Lung (tissue), 12 donors: ENCODE results near the gene IFT43. TPM values are rescaled to one million over a fixed set of nuclear protein-coding genes. Genes with fewer than 3 reads are reported as not detected.

Source experiments
- ATAC-seq: fragments of 200-7000 bp; cut with Tn5 transposase; one replicate; pipeline ENCODE4 v1.9.1; 2020; ENCODE audit warnings: moderate number of reproducible peaks; ENCODE audit not compliant: insufficient read depth, low FRiP score
- DNase-seq, 3 donors: peaks; one replicate each; pipeline ENCODE4 v3.0.0-alpha.2; 2013 to 2017
- H3K27ac ChIP-seq, 2 donors: one replicate each; pipeline ENCODE4 v1.5.1; 2013; ENCODE audit warnings: mild to moderate bottlenecking in 2 of 2, moderate library complexity in 2 of 2, control low read depth in 1 of 2, inconsistent platforms in 1 of 2, low read depth in 1 of 2, low read length in 1 of 2
- H3K27me3 ChIP-seq, 3 donors: one replicate each; pipeline ENCODE4 v1.5.1; 2013; ENCODE audit warnings: low read length in 2 of 3; ENCODE audit not compliant: control insufficient read depth in 3 of 3, insufficient read depth in 3 of 3
- H3K36me3 ChIP-seq, 4 donors: one replicate each; pipeline ENCODE4 v1.5.1; 2013; ENCODE audit warnings: low read length in 4 of 4, mild to moderate bottlenecking in 1 of 4, moderate library complexity in 1 of 4; ENCODE audit not compliant: control insufficient read depth in 4 of 4, insufficient read depth in 4 of 4
- H3K4me1 ChIP-seq, 5 donors: one replicate each; pipeline ENCODE4 v1.5.1; 2013; ENCODE audit warnings: low read length in 5 of 5, mild to moderate bottlenecking in 2 of 5, moderate library complexity in 1 of 5; ENCODE audit not compliant: control insufficient read depth in 5 of 5, insufficient read depth in 5 of 5
- H3K4me3 ChIP-seq: one replicate; pipeline ENCODE4 v1.5.1; 2013; ENCODE audit warnings: mild to moderate bottlenecking, control low read depth, moderate library complexity
- H3K9ac ChIP-seq, 2 donors: one replicate each; pipeline ENCODE4 v1.5.1; 2013; ENCODE audit warnings: low read length in 2 of 2, control low read depth in 1 of 2; ENCODE audit not compliant: insufficient read depth in 1 of 2
- H3K9me3 ChIP-seq, 4 donors: one replicate each; pipeline ENCODE4 v1.5.1; 2013; ENCODE audit warnings: low read length in 3 of 4, mild to moderate bottlenecking in 1 of 4, moderate library complexity in 1 of 4; ENCODE audit not compliant: control insufficient read depth in 4 of 4, insufficient read depth in 3 of 4
- CTCF ChIP-seq: IDR thresholded peaks from 2 replicates; pipeline ENCODE4 v1.5.1; 2012; ENCODE audit warnings: mild to moderate bottlenecking; ENCODE audit errors: control extremely low read depth, extremely low read depth
- WGBS, 2 donors: extraction: QIAGEN DNeasy Blood & Tissue Kit; methylation state at CpG; one replicate each; pipeline ENCODE4 v1.1.7; 2013; 5-methylcytosine and 5-hydroxymethylcytosine counted together
- polyA plus RNA-seq, 2 donors: library from polyadenylated mRNA; stranded (reverse); fragments of 200-250 nt; gene quantifications; one replicate each; pipeline ENCODE4 v1.2.1, GENCODE V29; 2013
- total RNA-seq, 2 donors: library from RNA; depleted of rRNA in 1 of 2; stranded (reverse); fragments of >200 nt in 1 of 2; gene quantifications; one replicate each; pipeline ENCODE4 v1.2.1, GENCODE V29; 2014 to 2021
- donor health status: control.
- donor health status: control.
- donor health status: Bipolar disorder and iron deficiency.
- donor health status: healthy.
- donor health status: DM: yes; HTN: yes; CAD: no.

IFT43 gene
- total and polyA plus RNA-seq, 4 donors, result 35.4 to 51.6 (median 40.4) TPM

- 79 to 92% methylated on average over 6 of the region's 6 CpGs for WGBS, 2 donors
- Histone ChIP-seq H3K4me1 (no peaks in the 10 kb centered on the region), H3K36me3 (peaks cover 3 to 52% (median 20%) of the 10 kb centered on the region in 4 donors), H3K4me3 (no peak overlapping the region), H3K9me3 (no peaks in the 10 kb centered on the region), H3K27ac (no peak overlapping the region), H3K27me3 (no peaks in the 10 kb centered on the region), H3K9ac (no peak overlapping the region)
- no peak for ATAC-seq
- no peak for TF ChIP-seq CTCF
- no peak for DNase-seq
Observed at GRCh38 chr14:75960231-75960630, 25.3 kb upstream of the IFT43 start.

GRCh38 chr14:75961662-75962061 is 23.9 kb upstream of the IFT43 start:
- Histone ChIP-seq H3K27ac (no peak overlapping the region), H3K27me3 (no peaks in the 10 kb centered on the region), H3K4me3 (no peak overlapping the region), H3K36me3 (peaks cover 4 to 67% (median 25%) of the 10 kb centered on the region in 4 donors), H3K9me3 (no peaks in the 10 kb centered on the region), H3K9ac (no peak overlapping the region), H3K4me1 (no peaks in the 10 kb centered on the region)
- TF ChIP-seq CTCF, result no peak
- ATAC-seq, result no peak
- no peak for DNase-seq
- WGBS, 2 donors, result 78 to 87% methylated on average over 3 of the region's 3 CpGs

GRCh38 chr14:75967866-75968265 is 17.7 kb upstream of the IFT43 start:
- Histone ChIP-seq H3K36me3 (peaks cover 4 to 68% (median 36%) of the 10 kb centered on the region in 4 donors), H3K4me1 (peaks cover 0 to 6% (median 2%) of the 10 kb centered on the region in 5 donors), H3K4me3 (no peak overlapping the region), H3K9ac (no peak overlapping the region), H3K27ac (no peak overlapping the region), H3K27me3 (no peaks in the 10 kb centered on the region), H3K9me3 (no peaks in the 10 kb centered on the region)
- DNase-seq (no peak), ATAC-seq (no peak)
- TF ChIP-seq CTCF, result no peak
- WGBS, 2 donors, result 96% methylated on average over 3 of the region's 3 CpGs

- DNase-seq (no peak), ATAC-seq (no peak)
- H3K9ac ChIP-seq, result no peak overlapping the region
- H3K4me1 ChIP-seq, result peaks cover 0 to 12% (median 8%) of the 10 kb centered on the region in 5 donors
- whole genome bisulfite sequencing, 2 donors, result 77 to 83% methylated on average over 4 of the region's 4 CpGs
- no peak overlapping the region for H3K27ac ChIP-seq
- TF ChIP-seq CTCF, result no peak
- peaks cover 4 to 66% (median 33%) of the 10 kb centered on the region in 4 donors for H3K36me3 ChIP-seq
- no peak overlapping the region for H3K4me3 ChIP-seq
- no peaks in the 10 kb centered on the region for H3K27me3 ChIP-seq
- no peaks in the 10 kb centered on the region for H3K9me3 ChIP-seq
Observed at GRCh38 chr14:75968456-75968855, 17.1 kb upstream of the IFT43 start.
